Stimulated activated CD8-positive, alpha-beta memory T cell treated with anti-CD3 and anti-CD28 coated beads, Interleukin-15, amount 100 ng/mL, for 48 hours (primary cell): ENCODE results near the gene SSBP1.
"Not testable (repeated sequence)": the region's sequence is repeated elsewhere in the genome, so short reads cannot be mapped to it uniquely, and the experiment has no call there.

Experiments used
- DNase-seq, 2 donors: peaks; one replicate each; pipeline ENCODE4 v3.0.0-alpha.2; 2020; ENCODE audit warnings: low read depth in 2 of 2

Gene SSBP1

GRCh38 chr7:141737836-141738591, at the start of gene SSBP1:
TSS of gene SSBP1 (plus strand) at chr7:141738358. CDS start at chr7:141739167, 809 bp downstream.
- peak; percentile 82 to 83 for DNase-seq

- DNase-seq, result not testable (repeated sequence)
Measured at GRCh38 chr7:141689072-141689825, 48.9 kb upstream of the SSBP1 start.

- no peak for DNase-seq
Measured at GRCh38 chr7:141691540-141691939, 46.6 kb upstream of the SSBP1 start.

- no peak for DNase-seq
Measured at GRCh38 chr7:141691961-141692360, 46.2 kb upstream of the SSBP1 start.

- DNase-seq, result no peak
Measured at GRCh38 chr7:141693082-141693481, 45.1 kb upstream of the SSBP1 start.

GRCh38 chr7:141695803-141696289, 42.3 kb upstream of the SSBP1 start:
- DNase-seq, result no peak

- DNase-seq, result no peak
Measured at GRCh38 chr7:141696348-141696747, 41.8 kb upstream of the SSBP1 start.

GRCh38 chr7:141697211-141697871, 40.8 kb upstream of the SSBP1 start:
- no peak for DNase-seq

- no peak for DNase-seq
Measured at GRCh38 chr7:141698247-141699015, 39.7 kb upstream of the SSBP1 start.

- no peak for DNase-seq
Measured at GRCh38 chr7:141699860-141700259, 38.3 kb upstream of the SSBP1 start.

GRCh38 chr7:141700296-141700847, 37.8 kb upstream of the SSBP1 start:
- DNase-seq, result no peak

- no peak for DNase-seq
Measured at GRCh38 chr7:141700848-141701371, 37.2 kb upstream of the SSBP1 start.

- peak; percentile 44 to 63 for DNase-seq
Measured at GRCh38 chr7:141701489-141702046, 36.6 kb upstream of the SSBP1 start.

GRCh38 chr7:141702047-141702567, 36.1 kb upstream of the SSBP1 start, which contains the start of gene DENND11:
TSS of gene DENND11 (minus strand) at chr7:141702166. CDS start at chr7:141702153, 13 bp downstream.
- DNase-seq, result peak; percentile 26

- DNase-seq, result no peak
Measured at GRCh38 chr7:141702892-141703291, 35.3 kb upstream of the SSBP1 start.

GRCh38 chr7:141704112-141704511, 34.0 kb upstream of the SSBP1 start:
- DNase-seq, result no peak

- DNase-seq, result no peak
Measured at GRCh38 chr7:141704741-141705140, 33.4 kb upstream of the SSBP1 start.

- DNase-seq, result no peak
Measured at GRCh38 chr7:141706239-141707064, 31.7 kb upstream of the SSBP1 start.

- no peak for DNase-seq
Measured at GRCh38 chr7:141708351-141708750, 29.8 kb upstream of the SSBP1 start, which contains the start of gene WEE2. TSS of gene WEE2 (plus strand) at chr7:141708353. CDS start at chr7:141708759, 406 bp downstream.
